Activated T-helper 1 cell treated with anti-CD3 and anti-CD28 coated beads, Interleukin-2, amount 50 U/mL, for 16 hours (primary cell): ENCODE results near the gene ITGB6.
A peak's percentile ranks its signal among the peaks of the same experiment; 100 is the strongest.

Experiments used
- DNase-seq, 2 donors: peaks; one replicate each; pipeline ENCODE4 v3.0.0-alpha.2; 2020; ENCODE audit warnings: low read depth in 1 of 2, low spot score in 1 of 2

ITGB6 gene

DNA sequence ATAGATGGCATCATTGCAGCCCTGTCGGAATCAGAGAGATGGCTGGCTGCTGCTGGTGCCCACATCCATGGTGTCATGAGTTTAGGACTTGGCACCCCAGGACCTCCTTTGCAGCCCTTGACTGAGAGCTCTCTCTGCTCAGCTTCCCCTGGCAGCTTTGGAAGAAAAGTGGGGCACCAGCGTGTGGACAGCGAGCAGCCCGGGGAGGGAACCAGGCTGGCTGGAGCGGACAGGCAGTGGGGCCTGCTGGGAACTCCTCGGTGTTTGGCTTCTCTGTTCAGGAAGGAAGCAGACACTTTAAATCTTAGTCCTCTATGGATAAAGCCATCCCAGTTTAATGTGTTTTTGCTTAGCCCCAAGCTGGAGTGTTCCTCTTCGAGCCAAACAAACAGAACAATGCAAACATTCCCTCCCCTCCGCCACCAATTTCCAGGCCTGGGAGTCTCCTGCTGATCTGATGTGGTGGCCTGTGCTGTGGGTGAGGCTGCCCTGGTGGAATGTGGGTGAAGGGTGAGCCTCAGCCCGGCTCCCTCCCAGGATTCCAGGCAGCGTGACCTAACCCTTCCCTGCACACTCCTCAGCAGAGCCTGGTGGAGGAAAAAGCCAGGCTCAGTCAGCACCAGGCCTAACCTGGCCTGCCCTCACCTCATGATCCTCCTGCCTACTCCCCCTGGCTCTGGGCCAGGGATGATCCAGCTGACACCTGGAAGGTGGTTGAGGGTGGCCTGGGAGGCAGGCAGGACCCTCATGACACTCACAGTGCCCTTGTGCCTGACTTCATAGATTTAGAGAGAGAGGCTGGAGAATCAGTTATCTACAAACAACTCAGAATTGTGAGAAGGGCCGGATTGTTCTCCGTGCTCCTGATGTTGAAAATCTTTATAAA, 21.6 kb upstream of the ITGB6 start:
- no peak for DNase-seq

DNA sequence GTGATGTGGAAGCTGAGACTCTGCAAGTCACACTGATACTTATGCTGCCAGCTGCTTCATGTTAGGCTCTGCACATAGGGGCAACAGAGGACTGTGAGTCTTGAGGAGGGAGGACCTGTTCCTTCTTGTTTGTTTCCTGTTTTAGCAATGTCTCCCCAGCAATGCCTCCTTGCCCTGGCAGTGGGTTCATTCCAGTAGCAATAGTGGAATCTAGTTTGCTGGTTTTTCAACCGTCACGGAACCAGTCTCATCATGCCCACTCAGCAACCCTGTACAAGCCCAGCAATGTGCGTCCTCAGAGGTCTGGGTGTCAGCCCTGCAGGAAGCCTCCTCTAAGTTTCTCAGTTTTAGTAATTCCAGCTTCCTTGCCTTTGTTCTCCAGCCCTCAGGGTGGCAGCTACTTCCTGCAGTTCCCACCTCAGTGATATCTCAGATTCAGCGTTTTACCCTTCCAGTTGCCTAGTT, 20.5 kb upstream of the ITGB6 start:
- DNase-seq: no peak

DNA sequence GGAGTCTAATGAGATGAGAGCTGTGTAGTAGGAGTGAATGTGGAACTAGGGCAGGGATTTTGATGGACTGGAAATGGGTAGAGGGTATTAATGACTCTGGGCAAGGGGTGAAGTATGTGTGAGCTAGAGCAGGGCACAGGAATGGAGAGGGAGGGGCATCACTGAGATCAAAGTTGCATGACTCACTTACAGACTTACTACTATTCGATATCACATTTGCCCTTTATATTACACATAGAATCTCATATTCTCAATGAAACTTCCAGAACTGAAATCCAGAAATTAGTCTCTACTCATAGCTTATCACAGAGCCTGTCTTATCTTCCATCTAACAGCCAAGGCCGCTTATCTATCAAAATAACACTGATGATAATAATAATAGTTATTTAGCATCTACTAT, 20.0 kb upstream of the ITGB6 start:
- DNase-seq: no peak

DNA sequence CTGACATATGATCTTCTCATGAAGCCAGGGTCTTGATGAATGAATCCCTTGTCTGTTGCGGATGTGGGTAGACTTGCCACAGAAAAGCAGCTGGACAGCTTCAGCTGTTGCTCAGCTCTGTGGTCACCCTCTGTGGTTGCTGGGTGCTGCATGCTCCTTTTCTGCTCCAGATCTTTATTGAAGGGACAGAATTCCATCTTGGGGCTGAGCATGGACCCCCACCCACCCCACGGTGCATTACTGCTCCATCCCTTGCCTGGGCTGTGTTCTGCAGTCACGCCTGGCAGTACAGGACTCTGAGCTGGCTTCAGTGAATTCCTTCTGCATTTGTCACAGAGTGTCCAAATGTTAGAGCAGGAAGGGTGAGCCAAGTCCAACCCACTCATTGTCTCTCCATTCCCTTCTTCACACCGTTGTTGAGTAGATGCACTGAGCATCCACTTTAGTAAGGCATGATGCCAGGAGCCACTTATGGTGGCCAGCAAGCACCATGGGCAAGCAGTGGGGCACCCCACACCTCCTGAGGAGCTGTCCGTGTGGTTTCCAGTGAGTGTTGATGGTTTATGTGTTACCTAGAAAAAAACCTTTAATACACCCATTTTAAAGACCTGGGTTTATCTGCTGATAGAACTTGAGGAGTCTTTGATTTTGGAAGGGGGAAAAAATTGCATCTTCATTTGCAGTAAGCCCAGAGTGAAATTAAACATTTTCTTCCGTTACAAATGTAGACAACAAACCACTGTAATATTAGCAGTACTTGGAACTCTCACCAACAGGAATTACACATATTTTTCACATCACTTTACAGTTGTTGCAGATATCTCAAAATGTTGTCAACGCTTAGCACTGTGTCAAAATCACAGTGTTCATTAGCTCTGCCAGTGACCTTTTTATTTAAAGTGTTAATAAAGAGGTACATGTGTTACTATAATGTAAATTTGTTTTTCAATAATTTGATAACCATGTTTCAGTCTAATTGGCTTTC, 14.7 kb upstream of the ITGB6 start:
- no peak for DNase-seq

DNA sequence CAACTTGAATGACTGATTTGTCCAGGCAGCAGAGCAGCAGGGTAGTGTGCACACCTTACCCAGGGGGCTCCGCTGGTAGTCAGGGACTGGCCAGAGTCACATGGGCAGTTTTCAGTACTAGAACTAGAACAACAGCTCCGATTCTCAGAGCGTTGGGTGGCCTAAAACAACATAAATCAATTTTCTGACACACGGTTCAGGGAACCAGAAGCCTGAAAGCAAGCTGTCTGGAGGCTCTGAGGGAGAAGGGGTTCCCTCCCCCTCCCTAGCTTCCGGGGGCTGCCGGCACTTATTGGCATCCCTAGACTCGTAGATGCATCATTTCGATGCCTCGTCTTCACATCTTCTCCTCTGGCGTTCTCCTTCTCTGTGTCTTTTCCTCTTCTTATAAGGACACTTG, 13.4 kb upstream of the ITGB6 start:
- no peak for DNase-seq

DNA sequence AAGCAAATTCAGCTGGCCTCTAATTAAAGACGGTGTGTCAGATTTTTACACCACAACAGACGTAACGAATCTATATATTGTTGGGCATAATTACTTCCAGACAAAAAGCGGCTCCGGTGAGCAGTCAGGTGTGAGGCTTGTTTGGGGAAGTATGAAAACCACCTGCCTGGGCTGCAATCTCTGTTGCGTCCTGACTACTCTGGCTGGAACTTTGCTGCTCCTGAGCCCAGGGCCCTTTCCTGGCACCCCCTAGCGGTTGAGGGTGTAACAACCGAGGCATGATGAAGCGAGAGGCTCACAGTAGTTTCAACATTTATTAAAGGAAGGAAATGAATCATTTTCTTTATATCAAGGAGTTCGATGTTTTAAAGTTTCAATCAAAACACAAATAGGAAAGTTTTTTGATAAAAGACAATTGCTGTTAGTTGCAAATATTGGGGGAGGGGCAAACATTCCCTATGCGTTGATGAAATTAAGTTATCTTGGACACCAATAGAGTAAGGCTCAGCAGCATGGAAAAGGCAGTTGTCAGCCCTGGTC, 10.6 kb upstream of the ITGB6 start:
- DNase-seq: peak; percentile 36 to 47

DNA sequence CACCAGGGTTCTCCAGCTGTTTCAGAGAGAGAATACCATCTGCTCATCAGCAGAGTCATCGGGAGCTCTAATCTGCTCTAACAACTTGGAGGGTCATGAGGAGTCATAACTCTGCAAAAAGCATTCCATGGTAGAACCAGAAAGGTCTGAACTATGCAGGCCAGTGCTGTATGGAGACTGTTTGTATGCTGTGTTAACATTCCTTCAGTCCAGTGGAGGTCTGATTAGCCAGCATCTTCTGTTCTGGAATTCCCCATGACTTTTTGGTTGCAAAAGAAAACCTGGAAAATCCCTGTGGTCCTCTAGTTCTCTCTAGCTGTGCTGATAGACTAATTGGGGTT, 9.4 kb upstream of the ITGB6 start:
- no peak for DNase-seq

DNA sequence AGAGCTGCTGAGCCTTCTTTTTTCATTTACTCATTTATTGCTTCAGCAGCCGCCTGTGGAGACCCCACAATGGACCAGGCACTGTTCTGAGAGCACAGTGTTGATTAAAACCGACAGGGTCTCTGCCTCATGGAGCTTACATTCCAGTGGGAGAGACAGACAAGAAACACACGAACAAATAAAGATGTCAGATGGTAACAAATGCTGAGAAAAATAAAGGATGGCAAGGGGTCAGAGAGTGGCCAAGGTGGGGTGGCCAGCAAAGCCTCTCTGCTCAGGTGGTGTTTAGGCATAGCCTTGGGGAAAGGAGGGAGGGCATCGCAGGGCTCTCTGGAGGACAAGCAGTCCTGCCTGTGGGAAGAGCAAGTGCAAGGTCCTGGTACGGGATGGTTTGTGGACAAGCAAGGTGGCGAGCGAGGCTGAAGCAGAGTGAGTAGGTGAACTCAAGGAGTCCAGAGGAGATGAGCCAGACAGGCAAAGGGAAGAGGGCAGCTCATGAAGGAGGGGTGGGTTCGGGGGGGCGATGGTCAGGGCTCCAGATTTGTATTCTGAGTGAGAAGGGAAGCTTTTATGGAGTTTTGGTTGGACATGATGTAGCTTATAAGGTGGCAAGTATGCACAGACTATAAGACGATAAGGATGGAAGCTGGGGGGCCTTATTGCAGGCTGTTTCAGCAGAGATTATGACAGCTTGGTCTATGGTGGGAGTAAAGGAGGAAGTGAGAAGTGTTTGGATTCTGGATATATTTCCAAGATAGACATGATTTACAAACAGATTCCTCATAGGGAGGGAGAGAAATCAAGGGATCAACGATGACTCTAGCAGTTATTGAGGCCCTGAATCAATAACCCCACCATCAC, 8.8 kb upstream of the ITGB6 start:
- no peak for DNase-seq

DNA sequence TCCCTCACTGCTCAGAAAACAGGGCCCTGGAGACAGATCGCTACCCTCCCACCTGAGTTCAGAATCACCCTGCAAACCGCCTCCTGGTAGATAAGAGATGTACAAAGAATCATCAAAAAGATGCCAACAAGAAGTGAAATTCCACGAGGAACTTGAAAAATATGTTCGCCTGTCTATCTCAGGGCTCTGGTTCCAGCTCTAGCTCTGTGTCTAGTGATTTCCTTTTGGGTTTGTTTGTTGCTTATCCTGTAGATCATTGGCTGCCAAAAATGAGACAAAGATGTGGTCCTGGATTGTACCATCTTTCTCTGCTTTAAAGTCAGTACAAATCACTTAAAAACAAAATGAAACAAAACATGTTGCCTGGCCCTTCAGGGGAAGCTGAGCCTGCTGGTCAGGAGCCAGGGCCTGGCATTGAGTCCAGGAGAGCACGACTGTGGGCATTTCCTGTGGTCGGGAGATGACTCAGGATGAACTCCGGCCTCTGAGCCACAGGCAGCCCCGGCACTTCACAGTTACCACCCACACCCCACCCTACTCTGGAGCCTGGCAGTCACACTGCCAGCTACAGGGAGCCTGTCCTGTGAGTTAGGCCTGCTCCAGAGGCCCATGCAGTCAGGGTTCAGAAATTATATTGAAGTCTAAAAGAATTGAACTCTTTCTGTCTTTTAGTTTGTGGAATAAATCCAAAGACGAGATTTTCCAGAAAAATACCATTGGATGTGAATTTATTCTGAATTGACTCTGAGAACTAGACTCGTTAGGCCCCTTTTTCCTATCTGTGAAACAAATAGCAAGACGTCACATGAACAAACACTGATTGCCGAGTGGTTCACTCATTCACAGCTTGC, 8.0 kb upstream of the ITGB6 start:
- no peak for DNase-seq

DNA sequence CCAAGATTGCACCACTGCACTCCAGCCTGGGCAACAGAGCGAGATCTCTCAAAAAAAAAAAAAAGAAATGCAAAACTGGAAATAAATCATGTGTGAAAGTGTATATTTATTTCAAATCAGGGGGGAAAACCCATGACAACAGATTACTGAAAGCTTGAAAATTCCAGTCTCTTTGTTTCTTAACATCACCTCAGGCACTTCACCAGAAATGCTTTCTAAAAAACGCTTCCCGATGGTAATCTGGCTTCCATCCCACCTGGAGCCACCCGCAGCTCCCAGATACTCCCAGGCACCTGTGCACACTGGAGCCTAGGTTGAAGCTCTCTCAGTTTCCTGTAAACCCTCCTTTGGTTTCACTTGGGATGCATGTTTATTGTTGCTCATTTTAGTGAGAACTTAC, 7.2 kb upstream of the ITGB6 start:
- no peak for DNase-seq

DNA sequence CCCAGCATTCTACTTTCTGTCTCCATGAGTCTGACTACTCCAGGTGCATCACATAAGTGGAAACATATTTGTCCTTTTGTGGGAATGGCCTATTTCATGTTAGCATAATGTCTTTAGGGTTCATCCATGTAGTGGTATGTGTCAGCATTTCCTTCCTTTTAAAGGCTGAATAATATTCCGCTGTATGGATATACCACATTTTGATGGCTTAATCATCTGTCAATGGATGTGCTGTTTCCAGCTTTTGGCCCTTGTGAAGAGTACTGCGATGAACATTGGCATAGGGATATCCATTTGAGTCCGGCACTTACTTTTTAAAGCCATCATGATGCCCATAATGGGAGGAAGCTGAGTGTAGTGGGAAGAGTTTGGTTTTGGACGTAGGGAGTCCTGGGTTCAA, 6.4 kb upstream of the ITGB6 start:
- DNase-seq: no peak

DNA sequence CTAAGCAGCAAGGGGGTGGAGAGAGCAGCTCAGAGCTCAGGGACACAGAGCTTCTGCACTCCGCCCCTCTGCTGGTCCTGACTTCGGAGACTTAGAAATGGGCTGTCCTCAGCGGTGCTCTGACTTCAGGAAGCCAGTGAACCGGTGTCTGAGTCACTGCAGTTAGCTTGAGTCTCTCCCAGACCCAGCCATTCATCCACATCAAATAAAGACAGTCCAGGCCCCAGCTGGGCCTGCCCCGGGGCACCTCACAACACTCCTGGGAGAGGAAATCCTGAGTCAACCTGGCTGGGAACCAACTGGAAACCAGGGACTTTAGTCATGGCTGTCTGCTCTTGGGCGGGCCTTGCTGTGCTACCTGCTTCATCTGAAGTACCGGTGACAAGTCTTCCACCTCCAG, 5.4 kb upstream of the ITGB6 start:
- no peak for DNase-seq

DNA sequence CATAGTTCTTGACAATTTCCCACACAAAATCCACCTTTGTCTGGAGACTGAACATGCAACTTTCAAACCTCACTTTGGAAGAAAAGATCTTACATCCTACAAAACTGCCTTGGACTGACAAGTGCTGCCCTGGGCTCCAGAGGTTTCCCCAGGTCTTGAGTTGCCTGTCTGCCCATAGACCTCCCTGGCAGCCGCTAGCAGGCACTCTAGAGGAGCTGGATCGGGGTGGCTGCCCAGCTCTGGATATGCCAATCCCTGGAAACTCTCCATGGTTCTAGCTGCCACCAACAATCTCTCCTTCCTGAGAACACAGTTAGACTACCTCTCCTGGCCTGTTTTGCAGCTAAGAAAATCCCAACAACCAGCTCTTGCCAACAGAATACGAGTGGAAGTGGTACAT, 3.4 kb upstream of the ITGB6 start:
- DNase-seq: no peak

DNA sequence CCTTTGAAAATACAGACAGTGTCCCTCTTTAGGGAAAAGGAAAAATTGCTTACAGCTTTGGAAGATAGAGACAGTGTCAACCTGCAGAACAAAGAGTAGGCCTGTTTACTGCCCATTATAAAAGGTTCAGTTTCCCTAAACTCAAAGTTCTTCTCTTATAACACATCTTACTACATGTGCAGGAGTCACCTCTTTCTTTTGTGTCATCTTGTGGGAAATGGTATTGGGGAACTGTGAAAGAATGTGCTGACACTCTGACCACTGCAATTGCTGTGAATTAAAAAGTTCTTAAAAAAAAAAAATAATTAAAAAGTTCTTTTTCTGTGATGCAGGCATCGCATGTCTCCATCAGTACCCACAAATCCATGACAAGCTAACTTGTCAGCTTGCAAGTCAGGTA, 2.9 kb upstream of the ITGB6 start:
- DNase-seq: no peak

DNA sequence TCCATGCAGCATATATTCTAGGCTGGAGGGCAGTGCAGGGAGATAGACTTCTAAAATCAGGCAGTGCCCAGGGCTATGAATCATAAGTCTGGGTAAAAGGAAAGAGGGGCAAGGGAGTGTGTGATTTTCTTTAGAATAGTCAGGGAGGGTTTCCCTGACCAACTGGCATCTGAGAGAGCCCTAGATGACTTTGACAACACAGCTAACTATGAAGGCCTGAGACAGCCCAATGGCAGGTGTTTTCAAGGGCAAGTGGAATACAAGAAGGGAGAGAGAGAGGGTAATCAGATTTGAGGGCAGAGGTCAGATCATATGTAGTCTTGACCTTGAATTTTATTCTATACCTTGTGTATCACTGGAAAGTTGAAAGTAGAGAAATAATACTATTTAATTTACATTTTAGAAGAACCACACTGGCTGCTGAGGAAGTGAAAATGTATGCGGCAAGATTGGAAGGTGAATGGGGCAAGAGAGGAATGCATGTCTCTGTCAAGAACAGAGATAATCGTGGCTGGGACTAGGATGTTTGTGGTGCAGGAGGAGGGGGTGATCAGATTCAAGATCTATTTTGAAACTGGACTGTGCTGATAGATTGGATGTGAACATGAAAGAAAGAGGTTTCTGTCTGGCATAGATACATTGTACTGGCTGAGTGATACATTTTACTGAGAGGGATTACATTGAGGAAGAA, 1.9 kb upstream of the ITGB6 start:
- DNase-seq: no peak

DNA sequence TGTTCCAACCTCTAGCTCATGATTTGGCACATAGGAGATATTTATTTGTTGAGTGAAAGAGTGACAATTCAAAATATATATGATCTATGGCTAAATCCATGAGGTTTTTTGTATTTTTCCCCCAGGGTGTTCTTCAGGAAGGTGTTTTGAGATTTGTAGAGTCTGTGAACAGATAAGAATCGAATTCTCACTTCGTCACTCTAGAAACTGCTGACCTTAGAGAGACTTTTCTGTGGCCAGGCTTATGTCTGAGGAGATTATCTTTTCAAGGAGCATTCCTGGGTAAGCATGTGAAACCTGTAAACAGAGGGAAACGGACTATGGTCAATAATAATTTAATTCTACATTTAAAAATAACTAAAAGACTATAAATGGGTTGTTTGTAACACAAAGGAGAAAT, 849 bp upstream of the ITGB6 start:
- no peak for DNase-seq

DNA sequence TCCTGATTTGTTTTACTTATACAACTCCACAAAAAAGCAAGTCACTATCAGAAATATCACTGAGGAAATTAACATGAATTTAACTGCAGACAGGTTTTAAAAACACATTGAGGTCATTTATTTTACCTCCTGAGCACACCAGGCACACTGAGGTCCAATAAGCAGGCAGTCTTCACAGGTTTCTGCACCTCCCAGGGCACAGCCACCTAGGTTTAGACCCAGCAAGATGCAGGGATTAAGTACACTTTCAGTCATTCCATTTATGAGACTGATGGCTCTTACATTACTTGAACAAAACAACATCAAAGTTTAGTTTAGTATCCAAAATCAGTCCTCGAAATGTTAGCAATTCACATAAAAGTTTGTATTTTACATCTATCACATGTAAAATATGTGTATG, 1.0 kb downstream of the ITGB6 start:
- no peak for DNase-seq

DNA sequence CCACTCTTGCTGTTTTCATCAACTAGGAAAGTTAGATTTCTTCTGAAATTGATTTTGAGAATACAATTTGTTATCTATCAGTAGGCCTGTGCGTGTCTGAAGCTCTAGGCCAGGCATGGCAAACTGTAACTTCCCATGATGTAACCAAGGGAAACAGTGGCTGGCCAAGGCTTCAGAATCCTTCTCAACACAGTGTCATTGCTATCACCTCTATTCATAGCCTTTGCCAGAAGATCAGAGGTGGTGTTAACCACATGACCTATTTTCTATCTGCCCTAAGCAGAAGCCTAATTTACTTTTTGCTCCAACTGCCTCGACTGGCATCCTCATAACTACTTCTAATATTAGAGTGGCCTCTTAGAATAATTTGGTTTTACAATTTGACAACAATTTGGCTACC, 2.5 kb downstream of the ITGB6 start:
- no peak for DNase-seq

DNA sequence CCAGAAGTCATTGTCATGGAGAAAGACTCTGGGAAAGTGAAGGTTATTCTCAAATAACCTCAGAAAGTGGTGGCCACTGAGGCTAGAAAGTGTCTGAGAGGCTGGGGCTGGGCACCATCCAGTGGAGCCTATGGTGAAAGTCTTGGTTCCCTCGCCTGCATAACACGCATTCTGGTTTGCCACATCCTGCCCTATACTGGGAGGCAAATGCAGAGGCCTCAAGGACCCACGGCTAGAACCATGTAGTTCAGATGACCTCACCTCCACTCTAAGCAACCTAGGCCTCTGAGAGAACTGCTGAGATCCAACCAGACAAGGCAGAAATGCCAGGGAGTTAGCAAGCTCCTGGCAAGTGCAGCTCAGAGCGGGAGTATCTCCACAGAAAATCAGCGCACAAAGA, 5.1 kb downstream of the ITGB6 start:
- no peak for DNase-seq
